ENCODE results near the gene TYMP.

Gene TYMP

GRCh38 chr22:50505276-50505775, 24.5 kb downstream of the TYMP start:
- Histone ChIP-seq H3K4me3 (ENCODE audit: insufficient read depth, low read length, poor library complexity, severe bottlenecking) (no peak overlapping the region), H3K4me2 (ENCODE audit: low read depth, low read length, poor library complexity, severe bottlenecking) (no peak overlapping the region), H2AFZ (ENCODE audit: low read depth, low read length, severe bottlenecking) (no peak overlapping the region), H3K79me2 (ENCODE audit: insufficient read depth, low read length) (peaks cover 26% of the 10 kb centered on the region), H3K9ac (ENCODE audit: low read length) (no peak overlapping the region), H3K9me2 (replicated peaks; ENCODE audit: insufficient read depth, low read length) (no peaks in the 10 kb centered on the region), H3F3A (ENCODE audit: insufficient read depth) (peaks cover 9% of the 10 kb centered on the region), H3K9me3 (ENCODE audit: insufficient read depth, low read length) (no peaks in the 10 kb centered on the region), H3K27me3 (ENCODE audit: low read length) (no peaks in the 10 kb centered on the region), H4K20me1 (ENCODE audit: low read depth, low read length) (no peaks in the 10 kb centered on the region), H3K36me3 (ENCODE audit: low read length) (no peaks in the 10 kb centered on the region), H3K27ac (ENCODE audit: low read depth, low read length) (no peak overlapping the region)
- TF ChIP-seq EZH2phosphoT487 (conservative IDR thresholded peaks at IDR 0.05; ENCODE audit: low read length): no peak
- TF ChIP-seq, protein P1, sequence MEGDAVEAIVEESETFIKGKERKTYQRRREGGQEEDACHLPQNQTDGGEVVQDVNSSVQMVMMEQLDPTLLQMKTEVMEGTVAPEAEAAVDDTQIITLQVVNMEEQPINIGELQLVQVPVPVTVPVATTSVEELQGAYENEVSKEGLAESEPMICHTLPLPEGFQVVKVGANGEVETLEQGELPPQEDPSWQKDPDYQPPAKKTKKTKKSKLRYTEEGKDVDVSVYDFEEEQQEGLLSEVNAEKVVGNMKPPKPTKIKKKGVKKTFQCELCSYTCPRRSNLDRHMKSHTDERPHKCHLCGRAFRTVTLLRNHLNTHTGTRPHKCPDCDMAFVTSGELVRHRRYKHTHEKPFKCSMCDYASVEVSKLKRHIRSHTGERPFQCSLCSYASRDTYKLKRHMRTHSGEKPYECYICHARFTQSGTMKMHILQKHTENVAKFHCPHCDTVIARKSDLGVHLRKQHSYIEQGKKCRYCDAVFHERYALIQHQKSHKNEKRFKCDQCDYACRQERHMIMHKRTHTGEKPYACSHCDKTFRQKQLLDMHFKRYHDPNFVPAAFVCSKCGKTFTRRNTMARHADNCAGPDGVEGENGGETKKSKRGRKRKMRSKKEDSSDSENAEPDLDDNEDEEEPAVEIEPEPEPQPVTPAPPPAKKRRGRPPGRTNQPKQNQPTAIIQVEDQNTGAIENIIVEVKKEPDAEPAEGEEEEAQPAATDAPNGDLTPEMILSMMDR (IDR thresholded peaks at IDR 0.05; ENCODE audit: insufficient read depth, low read length, poor library complexity, severe bottlenecking): no peak

DNA sequence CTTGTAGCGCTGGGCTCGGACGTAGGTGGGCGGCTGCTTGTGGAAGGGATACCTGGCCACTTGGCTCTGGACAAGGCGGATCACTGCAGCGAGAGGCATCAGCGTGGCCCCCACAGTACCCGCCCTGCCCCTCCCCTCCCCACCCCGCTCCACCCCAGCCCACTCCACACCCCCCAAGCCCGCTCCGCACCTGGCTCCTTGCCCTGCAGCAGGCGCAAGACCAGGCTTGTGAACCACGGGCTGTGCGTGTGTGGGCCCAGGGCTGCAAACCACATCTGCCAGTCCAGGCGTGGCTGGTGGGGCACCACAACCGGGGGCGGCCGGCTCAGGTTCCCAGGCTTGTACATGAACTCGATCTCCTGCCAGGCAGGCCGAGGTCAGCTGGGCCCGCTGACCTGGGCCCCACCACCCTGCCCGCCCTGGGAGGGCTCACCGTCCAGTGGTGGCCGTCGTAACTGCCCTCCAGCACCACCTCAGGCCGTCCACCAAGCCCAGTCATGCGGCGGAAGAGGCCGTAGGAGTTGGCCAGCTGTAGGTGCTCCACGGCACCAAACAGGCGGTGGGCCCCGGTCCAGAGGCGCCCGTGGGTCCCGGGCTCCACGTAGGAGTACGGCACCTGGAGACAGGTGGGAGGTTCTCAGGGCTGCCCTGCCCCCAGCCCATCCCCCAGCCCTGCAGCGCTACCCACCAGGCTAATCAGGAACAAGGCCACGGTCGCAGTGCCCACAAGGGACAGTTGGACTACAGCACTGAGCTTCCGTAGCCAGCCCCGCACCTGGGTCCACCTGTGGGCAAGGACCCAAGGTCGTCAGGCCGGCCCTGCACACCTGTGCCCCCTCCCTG, 25.2 kb downstream of the TYMP start:
- Histone ChIP-seq H3K4me2 (ENCODE audit: low read depth, low read length, poor library complexity, severe bottlenecking) (no peak overlapping the region), H4K20me1 (ENCODE audit: low read depth, low read length) (no peaks in the 10 kb centered on the region), H3K9me2 (replicated peaks; ENCODE audit: insufficient read depth, low read length) (no peaks in the 10 kb centered on the region), H3K36me3 (ENCODE audit: low read length) (no peaks in the 10 kb centered on the region), H3K9ac (ENCODE audit: low read length) (no peak overlapping the region), H3F3A (ENCODE audit: insufficient read depth) (peaks cover 9% of the 10 kb centered on the region), H2AFZ (ENCODE audit: low read depth, low read length, severe bottlenecking) (no peak overlapping the region), H3K27me3 (ENCODE audit: low read length) (no peaks in the 10 kb centered on the region), H3K9me3 (ENCODE audit: insufficient read depth, low read length) (no peaks in the 10 kb centered on the region), H3K27ac (ENCODE audit: low read depth, low read length) (no peak overlapping the region), H3K4me3 (ENCODE audit: insufficient read depth, low read length, poor library complexity, severe bottlenecking) (no peak overlapping the region), H3K79me2 (ENCODE audit: insufficient read depth, low read length) (peaks cover 19% of the 10 kb centered on the region)
- TF ChIP-seq, protein P1 (IDR thresholded peaks at IDR 0.05; ENCODE audit: insufficient read depth, low read length, poor library complexity, severe bottlenecking): no peak
- TF ChIP-seq EZH2phosphoT487 (conservative IDR thresholded peaks at IDR 0.05; ENCODE audit: low read length): no peak

- Histone ChIP-seq H3K79me2 (ENCODE audit: insufficient read depth, low read length) (peaks cover 9% of the 10 kb centered on the region), H4K20me1 (ENCODE audit: low read depth, low read length) (no peaks in the 10 kb centered on the region), H2AFZ (ENCODE audit: low read depth, low read length, severe bottlenecking) (no peak overlapping the region), H3K4me3 (ENCODE audit: insufficient read depth, low read length, poor library complexity, severe bottlenecking) (no peak overlapping the region), H3K9me2 (replicated peaks; ENCODE audit: insufficient read depth, low read length) (no peaks in the 10 kb centered on the region), H3K27me3 (ENCODE audit: low read length) (no peaks in the 10 kb centered on the region), H3K9ac (ENCODE audit: low read length) (no peak overlapping the region), H3K9me3 (ENCODE audit: insufficient read depth, low read length) (no peaks in the 10 kb centered on the region), H3F3A (ENCODE audit: insufficient read depth) (peaks cover 1% of the 10 kb centered on the region), H3K27ac (ENCODE audit: low read depth, low read length) (no peak overlapping the region), H3K36me3 (ENCODE audit: low read length) (no peaks in the 10 kb centered on the region), H3K4me2 (ENCODE audit: low read depth, low read length, poor library complexity, severe bottlenecking) (no peak overlapping the region)
- TF ChIP-seq, protein P1 (IDR thresholded peaks at IDR 0.05; ENCODE audit: insufficient read depth, low read length, poor library complexity, severe bottlenecking): no peak
- TF ChIP-seq EZH2phosphoT487 (conservative IDR thresholded peaks at IDR 0.05; ENCODE audit: low read length): no peak
These were observed 26.2 kb downstream of the TYMP start for GRCh38 chr22:50503475-50504145.
